GM12864 (cell line): ENCODE results near the gene CDT1.
A peak's percentile ranks its signal among the peaks of the same experiment; 100 is the strongest.

Experiments used
- DNase-seq: peaks from one replicate; pipeline ENCODE4 v3.0.0-alpha.2; 2011; ENCODE audit warnings: low read depth
- H3K4me3 ChIP-seq: 2 replicates; pipeline ENCODE4 v1.5.1; 2011; ENCODE audit warnings: mild to moderate bottlenecking, low read depth, low read length, control low read depth
- CTCF ChIP-seq: IDR thresholded peaks from 2 replicates; pipeline ENCODE4 v1.5.1; 2011; ENCODE audit warnings: low read depth, mild to moderate bottlenecking, moderate library complexity, low read length, control low read depth, inconsistent platforms; ENCODE audit errors: missing control alignments

The CDT1 gene

GRCh38 chr16:88805887-88806393 lies 2.4 kb downstream of the CDT1 start:
- no peak for DNase-seq
- TF ChIP-seq CTCF, result no peak
- no peak overlapping the region for H3K4me3 ChIP-seq

- H3K4me3 ChIP-seq, result no peak overlapping the region
- no peak for TF ChIP-seq CTCF
- no peak for DNase-seq
Observed at GRCh38 chr16:88806491-88807111, 3.0 kb downstream of the CDT1 start.

GRCh38 chr16:88807142-88807625 lies 3.6 kb downstream of the CDT1 start:
- no peak overlapping the region for H3K4me3 ChIP-seq
- DNase-seq, result no peak
- no peak for TF ChIP-seq CTCF

GRCh38 chr16:88807626-88808453 lies 4.3 kb downstream of the CDT1 start:
- no peak overlapping the region for H3K4me3 ChIP-seq
- TF ChIP-seq CTCF, result no peak
- no peak for DNase-seq

- H3K4me3 ChIP-seq, result no peak overlapping the region
- no peak for TF ChIP-seq CTCF
- no peak for DNase-seq
Observed at GRCh38 chr16:88809068-88809675, 5.6 kb downstream of the CDT1 start.

GRCh38 chr16:88809676-88810165 lies 6.1 kb downstream of the CDT1 start:
- H3K4me3 ChIP-seq, result peak overlapping the region; percentile 72
- DNase-seq, result no peak
- no peak for TF ChIP-seq CTCF
